A549 treated with AZD2906 at 1 μM for 4 hours (cell line): Measurements from ENCODE around the gene STARD9. TPM values are rescaled to one million over a fixed set of nuclear protein-coding genes. Genes with fewer than 3 reads are reported as not detected.

Experiments used
- total RNA-seq: library from RNA; stranded (reverse); fragments of 200-300 nt; extraction: Qiagen RNA extraction; gene quantifications from 5 replicates; pipeline ENCODE4 v1.2.3, GENCODE V29; 2022

Gene STARD9
- total RNA-seq: 1.1 to 1.9 TPM (median 1.6 TPM) in 5 replicates

GRCh38 chr15:42575188-42576039 is at the start of gene STARD9:
STARD9 (plus strand) TSS chr15:42575606; CDS start chr15:42575716, 110 bp downstream.

GRCh38 chr15:42548249-42549031 is 27.0 kb upstream of the STARD9 start, which contains the start of the genes HAUS2 and LRRC57:
HAUS2 (plus strand) TSS chr15:42548838; CDS start chr15:42548873, 35 bp downstream.
LRRC57 (minus strand) TSS chr15:42548793; CDS start chr15:42548434, 359 bp downstream.

GRCh38 chr15:42736793-42737528 is 161.6 kb downstream of the STARD9 start, which contains the start of gene CDAN1:
CDAN1 (minus strand) TSS chr15:42737128; CDS start chr15:42737102, 26 bp downstream.

Other genes with a start within 250 kb of the STARD9 start
- 0.17 to 0.36 TPM (median 0.22 TPM) in 5 replicates for gene CAPN3, start 216.1 kb upstream of the STARD9 start, total RNA-seq
- gene ZNF106, start 84.5 kb upstream of the STARD9 start, total RNA-seq: 7.3 to 10.8 TPM (median 9.5 TPM) in 5 replicates
- 14.4 to 45.6 TPM (median 17.6 TPM) in 5 replicates for gene SNAP23, start 80.0 kb upstream of the STARD9 start, total RNA-seq
- 10.4 to 13.5 TPM (median 11.9 TPM) in 5 replicates for gene LRRC57, start 26.8 kb upstream of the STARD9 start, total RNA-seq
- 18.4 to 23.8 TPM (median 19.1 TPM) in 5 replicates for gene HAUS2, start 26.8 kb upstream of the STARD9 start, total RNA-seq
- gene CDAN1, start 161.5 kb downstream of the STARD9 start, total RNA-seq: 4.4 to 6.2 TPM (median 6.0 TPM) in 5 replicates